Esophagus squamous epithelium (tissue), 4 donors: ENCODE results near the gene BACE1-AS.

ENCODE experiments used
- POLR2A ChIP-seq, 4 donors: fragments of 450-650 bp; IDR thresholded peaks; one replicate each; pipeline ENCODE4 v1.6.1; 2017; ENCODE audit warnings: antibody characterized with exemption in 4 of 4, mild to moderate bottlenecking in 4 of 4, moderate library complexity in 3 of 4
- TF ChIP-seq, protein P1 (sequence below), 6 experiments: fragments of 450-650 bp in 4 of 6; fragments of 200-600 bp in 2 of 6; sonication (generic) in 2 of 6; IDR thresholded peaks; one replicate each; pipeline ENCODE4 v1.5.1; 2016 to 2019; ENCODE audit warnings: antibody characterized with exemption in 6 of 6, mild to moderate bottlenecking in 4 of 6, moderate library complexity in 4 of 6

DNA sequence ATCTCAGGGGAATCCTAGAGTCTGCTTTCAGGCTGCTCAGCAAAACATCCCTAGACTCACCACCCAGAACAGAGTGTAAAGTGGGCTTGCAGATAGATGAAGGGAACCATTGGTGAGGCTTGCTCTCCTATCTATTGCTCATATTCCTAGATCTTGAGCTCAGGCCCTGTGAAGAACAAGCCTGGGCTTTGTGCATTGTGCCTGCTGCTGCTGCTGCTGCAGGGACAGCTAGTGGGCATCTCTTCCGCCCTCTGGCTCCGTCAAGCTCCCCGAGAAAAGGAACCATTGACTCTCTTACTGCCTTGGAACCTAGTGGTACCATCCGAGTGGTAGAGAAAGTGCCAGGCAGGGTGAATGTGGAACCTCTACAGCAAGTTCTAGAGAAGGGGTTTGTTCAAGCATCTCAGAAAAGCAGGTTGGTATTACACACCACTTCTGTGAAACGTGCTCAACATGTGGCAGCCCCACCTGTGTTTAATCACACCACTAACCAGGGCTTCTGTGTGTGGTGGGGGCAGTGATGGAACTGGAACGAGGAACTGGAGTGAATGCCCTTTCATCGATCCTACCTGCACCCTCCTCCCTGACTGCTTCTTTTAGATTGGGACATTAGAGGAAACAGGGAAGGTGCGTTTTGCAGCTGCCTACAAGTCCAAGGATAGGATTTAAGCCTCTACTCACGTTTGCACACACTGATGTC is 4.4 kb downstream of the BACE1-AS start:
- TF ChIP-seq, protein P1, sequence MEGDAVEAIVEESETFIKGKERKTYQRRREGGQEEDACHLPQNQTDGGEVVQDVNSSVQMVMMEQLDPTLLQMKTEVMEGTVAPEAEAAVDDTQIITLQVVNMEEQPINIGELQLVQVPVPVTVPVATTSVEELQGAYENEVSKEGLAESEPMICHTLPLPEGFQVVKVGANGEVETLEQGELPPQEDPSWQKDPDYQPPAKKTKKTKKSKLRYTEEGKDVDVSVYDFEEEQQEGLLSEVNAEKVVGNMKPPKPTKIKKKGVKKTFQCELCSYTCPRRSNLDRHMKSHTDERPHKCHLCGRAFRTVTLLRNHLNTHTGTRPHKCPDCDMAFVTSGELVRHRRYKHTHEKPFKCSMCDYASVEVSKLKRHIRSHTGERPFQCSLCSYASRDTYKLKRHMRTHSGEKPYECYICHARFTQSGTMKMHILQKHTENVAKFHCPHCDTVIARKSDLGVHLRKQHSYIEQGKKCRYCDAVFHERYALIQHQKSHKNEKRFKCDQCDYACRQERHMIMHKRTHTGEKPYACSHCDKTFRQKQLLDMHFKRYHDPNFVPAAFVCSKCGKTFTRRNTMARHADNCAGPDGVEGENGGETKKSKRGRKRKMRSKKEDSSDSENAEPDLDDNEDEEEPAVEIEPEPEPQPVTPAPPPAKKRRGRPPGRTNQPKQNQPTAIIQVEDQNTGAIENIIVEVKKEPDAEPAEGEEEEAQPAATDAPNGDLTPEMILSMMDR (IDR thresholded peaks at IDR 0.05): no peak
- no peak for TF ChIP-seq POLR2A (IDR thresholded peaks at IDR 0.05)
